ENCODE data around the gene GRIP2.

The GRIP2 gene

DNA sequence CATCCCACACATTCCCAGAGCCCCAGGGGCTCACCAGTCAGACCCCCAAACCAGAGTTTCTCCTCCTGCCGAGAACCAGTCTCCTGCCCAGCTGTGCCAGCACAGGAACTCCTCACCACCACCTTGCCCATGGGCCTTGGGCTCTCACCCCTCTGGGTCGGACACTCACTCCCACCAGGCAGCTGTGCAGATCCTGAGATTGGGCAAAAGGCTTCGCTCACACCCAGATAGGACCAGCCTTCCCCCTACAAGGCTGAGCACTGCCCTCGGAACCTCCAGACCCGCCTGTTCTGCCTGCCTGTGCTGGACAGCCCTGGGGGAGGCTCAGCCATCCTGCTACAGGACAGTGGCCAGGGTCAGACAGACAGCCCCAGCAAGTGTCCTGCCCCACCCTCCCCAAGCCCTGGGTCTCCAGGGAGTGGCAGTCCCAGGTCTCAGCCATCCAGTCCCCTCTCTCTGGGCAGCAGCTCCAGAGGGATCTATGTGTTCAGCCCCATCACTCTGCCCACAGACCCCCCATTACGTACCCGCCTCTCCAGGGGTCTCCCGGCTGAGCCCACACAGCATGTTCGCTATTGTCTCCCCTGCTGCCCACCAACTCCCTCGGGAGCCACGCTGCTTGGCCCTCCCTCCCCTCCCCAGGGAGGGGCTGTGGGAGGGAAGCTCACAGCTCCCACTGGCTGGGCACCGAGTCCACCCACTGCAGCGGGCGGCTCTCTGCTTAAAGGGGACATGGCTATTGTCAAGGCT lies at the start of gene GRIP2:
Gene GRIP2 (minus strand): TSS at position 601 of the 750 bp plus-strand sequence. CDS start 34 bp downstream, at position 567.
- no peak for DNase-seq

GRCh38 chr3:14588425-14589112 lies 48.4 kb upstream of the GRIP2 start:
- no peak for DNase-seq

DNA sequence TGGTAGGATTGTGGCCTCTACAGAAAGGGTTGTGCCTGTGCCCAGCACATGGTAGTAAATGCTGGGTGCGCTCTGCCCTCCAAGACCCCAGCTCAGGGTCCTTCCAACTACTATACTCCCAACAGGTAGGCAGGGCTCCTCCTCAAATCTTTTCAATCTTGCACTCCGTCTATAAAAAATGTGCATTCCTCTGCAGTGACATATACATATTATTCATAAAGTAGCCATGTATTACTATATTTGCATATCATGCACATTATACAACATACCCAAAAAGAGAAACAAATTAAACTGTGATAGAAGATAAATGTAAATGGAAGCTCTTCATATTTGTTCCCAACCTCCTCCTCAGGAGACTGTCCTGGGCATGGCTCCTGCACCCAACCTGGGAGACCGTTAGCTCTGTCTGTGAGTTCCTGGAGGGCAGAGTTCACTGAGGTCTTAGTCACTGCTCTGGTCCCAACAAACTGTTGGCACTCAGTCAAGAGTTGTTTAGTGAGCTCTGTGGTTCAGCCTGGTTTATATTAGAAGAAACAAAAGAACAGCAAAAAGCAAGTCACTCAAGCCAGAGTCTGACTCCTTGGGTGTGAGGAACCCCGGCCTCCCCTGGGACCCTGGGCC lies 47.7 kb upstream of the GRIP2 start:
- DNase-seq, result no peak

DNA sequence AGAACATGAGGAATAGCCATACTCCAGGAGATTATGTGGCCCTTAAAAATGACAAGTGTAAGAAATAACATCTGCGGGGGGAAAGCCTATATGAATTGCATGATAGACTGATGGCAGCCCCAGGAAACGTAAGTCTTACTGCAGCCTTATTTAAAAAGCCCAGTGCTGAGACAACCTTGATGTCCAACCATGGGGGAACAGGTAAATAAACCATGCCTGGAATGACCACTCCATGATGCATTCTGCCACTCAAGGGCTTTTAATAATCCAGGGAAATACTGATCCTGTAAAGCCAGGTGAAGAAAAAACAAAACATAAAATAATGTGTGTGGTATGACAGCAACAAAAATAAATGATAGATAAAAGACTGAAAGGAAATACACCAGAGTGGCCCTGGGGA lies 46.5 kb upstream of the GRIP2 start:
- no peak for DNase-seq

GRCh38 chr3:14583548-14584091 lies 43.5 kb upstream of the GRIP2 start:
- no peak for DNase-seq

DNA sequence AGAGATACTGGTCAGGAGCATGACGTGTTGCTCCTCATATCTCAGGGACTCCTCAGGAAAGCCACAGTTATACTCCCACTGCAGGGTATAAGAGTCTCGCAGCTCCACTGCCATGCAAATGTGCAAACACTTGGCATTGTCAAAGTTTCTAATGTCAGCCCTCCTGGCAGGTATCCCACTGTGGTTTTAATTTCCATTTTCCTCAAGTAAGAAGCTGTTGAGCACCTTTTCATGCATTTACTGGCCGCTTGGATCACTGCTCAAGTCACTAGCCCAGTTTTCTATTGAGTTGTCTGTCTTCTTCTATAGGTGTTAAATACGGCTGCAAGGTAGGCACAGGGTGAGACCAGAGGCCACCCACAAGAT lies 41.9 kb upstream of the GRIP2 start:
- no peak for DNase-seq

- DNase-seq, result no peak
Observed at GRCh38 chr3:14581334-14582044, 41.3 kb upstream of the GRIP2 start.

GRCh38 chr3:14577897-14578296 lies 37.8 kb upstream of the GRIP2 start:
- no peak for DNase-seq

DNA sequence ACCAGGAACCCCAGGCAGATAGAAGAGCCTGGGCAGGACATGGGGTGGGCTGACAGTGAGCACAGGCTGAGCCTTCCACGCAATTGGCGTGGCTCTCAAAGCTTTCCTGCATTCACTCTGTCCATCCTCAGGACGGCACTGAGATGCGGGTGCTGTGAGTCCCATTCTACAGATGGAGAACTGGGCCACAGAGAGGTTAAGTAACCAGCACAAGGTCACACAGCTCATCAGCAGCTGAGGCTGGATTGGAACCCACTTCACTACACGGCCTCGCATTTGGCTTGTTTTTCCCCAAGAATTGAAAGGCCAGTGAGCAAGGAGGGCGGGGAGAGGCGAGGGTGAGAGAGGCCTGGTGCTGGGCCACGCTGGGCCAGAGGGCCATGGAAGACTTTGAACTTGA lies 36.0 kb upstream of the GRIP2 start:
- DNase-seq, result no peak

DNA sequence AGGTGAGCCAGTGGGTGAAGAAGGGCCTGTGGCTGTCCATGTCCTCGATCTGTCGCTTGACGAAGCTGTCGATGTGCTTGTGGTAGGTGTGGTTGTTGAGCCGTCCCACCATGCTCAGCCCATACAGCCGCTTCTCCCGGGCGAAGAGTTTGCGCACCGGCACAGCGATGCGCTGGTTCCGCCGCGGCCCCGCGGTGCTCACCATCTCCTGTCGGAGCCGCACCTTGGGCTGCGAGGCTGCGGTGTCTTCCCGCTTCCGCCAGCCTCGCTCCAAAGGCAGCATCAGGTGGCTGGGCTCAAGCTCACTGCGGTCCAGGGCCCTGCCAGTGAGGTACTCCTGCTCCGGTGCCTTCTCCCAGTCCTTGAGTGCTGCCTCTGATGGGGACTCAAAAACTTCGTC lies 34.0 kb upstream of the GRIP2 start:
- DNase-seq, result no peak

DNA sequence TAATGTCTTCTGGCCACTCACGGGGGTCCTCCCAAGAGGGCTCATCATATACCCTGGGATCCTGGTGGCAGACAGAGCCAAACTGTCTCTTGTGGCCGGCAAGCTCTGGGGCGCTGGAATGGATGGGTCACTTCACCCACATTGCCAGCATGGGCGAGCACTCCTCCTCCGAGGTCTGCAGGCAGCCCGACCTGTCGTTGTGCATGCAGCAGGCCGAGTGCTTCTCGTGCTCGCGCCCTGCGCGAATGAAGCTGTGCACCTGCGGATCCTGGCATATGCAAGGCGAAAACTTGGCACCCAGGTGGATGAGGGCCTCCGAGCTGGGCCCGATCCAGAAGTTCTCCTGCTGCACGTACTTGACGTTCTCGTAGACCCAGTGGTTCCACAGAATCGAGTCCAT lies 33.6 kb upstream of the GRIP2 start:
- DNase-seq, result no peak

- DNase-seq, result no peak
Observed at GRCh38 chr3:14570864-14571263, 30.7 kb upstream of the GRIP2 start.

DNA sequence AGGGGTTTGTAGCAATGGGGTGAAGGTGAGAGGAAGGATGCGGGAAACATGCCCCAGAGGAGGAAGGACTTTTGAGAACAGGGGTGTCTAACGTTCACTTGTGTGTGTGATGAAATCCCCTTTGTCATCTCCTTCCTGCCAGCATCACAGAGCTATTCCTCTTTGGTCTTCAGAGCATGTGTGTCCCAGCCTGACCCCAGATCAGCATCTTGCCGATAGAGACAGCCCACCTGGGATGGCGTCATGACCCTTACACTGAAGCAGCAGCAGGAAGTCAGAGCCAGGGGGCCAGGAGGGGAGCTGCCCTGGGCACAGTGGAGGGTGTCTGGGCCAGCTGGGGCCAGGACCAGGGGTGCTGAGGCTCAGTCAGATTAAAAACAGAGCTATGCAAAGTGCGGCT lies 29.9 kb upstream of the GRIP2 start:
- no peak for DNase-seq

GRCh38 chr3:14569474-14570000 lies 29.4 kb upstream of the GRIP2 start:
- no peak for DNase-seq

- DNase-seq, result no peak
Observed at GRCh38 chr3:14568269-14568668, 28.1 kb upstream of the GRIP2 start.

DNA sequence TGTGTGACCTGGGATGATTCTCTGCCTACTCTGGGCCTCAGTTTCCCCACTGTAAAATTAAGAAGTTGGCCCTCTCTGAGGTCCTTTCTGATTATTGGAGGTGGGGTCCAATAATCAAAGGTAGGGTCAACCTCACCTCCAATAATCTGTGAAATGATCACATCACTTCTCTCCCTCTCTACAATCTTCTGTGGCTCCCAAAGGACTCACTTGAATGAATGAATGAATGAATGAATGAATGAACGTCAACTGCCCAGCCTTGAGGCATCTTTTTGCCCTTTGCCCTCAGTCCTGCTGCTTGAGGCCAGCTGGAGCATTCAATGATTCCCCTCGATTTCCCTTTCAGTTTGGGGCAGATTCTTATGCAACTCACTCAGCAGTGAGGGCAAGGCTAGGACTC lies 26.7 kb upstream of the GRIP2 start:
- DNase-seq, result no peak

- DNase-seq, result no peak
Observed at GRCh38 chr3:14565868-14566588, 25.9 kb upstream of the GRIP2 start.

GRCh38 chr3:14564741-14565140 lies 24.6 kb upstream of the GRIP2 start:
- peak in 1 of 3 experiments; percentile 52 for DNase-seq

- DNase-seq, result peak in 2 of 3 experiments; percentile 60 to 78
Observed at GRCh38 chr3:14563946-14564539, 23.9 kb upstream of the GRIP2 start.

DNA sequence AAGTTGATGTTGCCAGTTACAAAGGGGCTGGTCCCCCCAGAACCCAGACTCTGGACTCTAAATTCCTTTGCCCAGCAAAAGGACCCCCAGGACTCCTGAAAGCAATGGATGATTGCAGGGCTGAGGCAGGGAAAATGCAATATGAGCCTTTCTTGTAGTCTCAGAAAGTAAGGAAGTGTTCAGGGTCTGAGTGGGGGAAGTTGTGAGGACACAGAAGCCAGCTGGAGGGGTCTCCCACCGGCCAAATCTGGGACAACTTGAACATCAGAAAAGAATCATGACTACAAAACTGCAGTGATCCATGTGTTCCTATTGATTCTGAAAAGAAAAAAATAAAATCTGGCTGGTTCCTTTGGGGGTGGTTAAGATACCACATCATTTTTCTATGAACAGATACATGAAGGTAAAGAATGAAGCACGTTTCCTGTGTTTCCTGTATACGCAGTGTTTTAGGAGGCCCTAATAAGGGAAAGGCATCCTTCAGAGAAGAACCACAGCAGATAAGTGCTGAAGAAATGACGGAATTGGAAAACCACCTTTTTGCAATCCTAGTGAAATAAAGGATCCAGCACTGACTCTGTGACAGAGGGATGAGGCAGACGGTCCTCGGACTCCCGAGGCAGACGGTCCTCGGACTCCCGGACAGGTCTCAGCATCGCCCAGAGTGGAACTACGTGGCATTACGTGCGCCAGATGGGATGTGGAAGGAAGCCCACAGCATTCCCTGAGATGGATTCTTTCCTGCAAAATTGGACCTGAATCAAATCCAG lies 22.2 kb upstream of the GRIP2 start:
- no peak for DNase-seq

Data from NCI-H1417 (cell line).